ENCODE data around the gene CCDC33.

Gene CCDC33

GRCh38 chr15:74330861-74331408 lies 94.8 kb downstream of the CCDC33 start:
- H3K27me3 ChIP-seq: no peaks in the 10 kb centered on the region
- no peak overlapping the region for H3K4me2 ChIP-seq
- H3K27ac ChIP-seq: no peak overlapping the region
- no peak overlapping the region for H3K4me3 ChIP-seq
- H4K20me1 ChIP-seq: no peaks in the 10 kb centered on the region
- peaks cover 8% of the 10 kb centered on the region; the same call in 1 of the 2 replicates for H3K9me3 ChIP-seq
- no peaks in the 10 kb centered on the region for H3K36me3 ChIP-seq
- no peak overlapping the region for H3K9ac ChIP-seq
- H3K4me1 ChIP-seq: peaks cover 9% of the 10 kb centered on the region; the same call in 1 of the 2 replicates
- TF ChIP-seq Cebpa-rat (IDR thresholded peaks at IDR 0.05): no peak

DNA sequence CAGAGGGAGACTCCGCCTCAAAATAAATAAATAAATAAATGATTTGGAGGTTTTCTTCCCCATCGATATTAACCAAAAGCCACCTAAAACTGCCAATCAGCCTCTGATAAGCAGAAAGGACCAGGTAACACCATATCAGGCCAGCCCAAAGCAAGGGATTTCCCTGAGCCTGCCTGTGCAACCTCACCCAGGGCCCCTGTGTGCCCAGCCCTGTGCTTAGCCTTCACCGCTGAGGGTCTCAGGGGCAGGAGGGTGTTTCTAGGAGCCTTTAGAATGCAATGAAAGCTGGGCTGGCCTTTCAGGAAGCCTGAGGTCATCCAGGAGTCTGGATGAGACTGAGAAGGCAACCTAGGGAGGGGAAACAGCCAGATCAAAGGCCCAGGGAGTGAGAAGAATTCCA lies 95.9 kb downstream of the CCDC33 start:
- Histone ChIP-seq H3K36me3 (no peaks in the 10 kb centered on the region), H3K4me2 (no peak overlapping the region), H3K4me1 (peaks cover 9% of the 10 kb centered on the region; the same call in 1 of the 2 replicates), H3K9ac (no peak overlapping the region), H3K27ac (no peak overlapping the region), H3K9me3 (peaks cover 8% of the 10 kb centered on the region; the same call in 1 of the 2 replicates), H3K4me3 (no peak overlapping the region), H3K27me3 (no peaks in the 10 kb centered on the region), H4K20me1 (no peaks in the 10 kb centered on the region)
- TF ChIP-seq Cebpa-rat (IDR thresholded peaks at IDR 0.05): no peak

DNA sequence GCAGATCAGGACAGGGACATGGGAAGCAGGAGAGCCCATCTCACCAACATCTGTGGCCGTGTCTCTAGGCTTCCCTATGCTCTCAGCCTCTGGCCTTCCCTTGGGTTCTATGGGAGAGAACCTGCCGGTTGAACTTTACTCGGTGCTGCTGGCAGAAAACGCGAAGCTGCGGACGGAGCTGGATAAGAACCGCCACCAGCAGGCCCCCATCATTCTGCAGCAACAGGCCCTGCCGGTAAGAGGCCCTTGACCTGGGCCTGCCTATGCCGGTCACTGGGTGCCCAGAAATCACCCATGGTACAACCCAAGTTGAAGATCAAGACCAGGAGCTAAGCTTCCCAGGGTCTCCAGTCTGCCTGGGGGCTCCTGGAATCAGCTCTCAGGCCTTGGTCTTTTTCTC lies 96.5 kb downstream of the CCDC33 start:
- H3K4me3 ChIP-seq: no peak overlapping the region
- no peak for TF ChIP-seq Cebpa-rat (IDR thresholded peaks at IDR 0.05)
- H3K27ac ChIP-seq: no peak overlapping the region
- no peaks in the 10 kb centered on the region for H4K20me1 ChIP-seq
- H3K36me3 ChIP-seq: no peaks in the 10 kb centered on the region
- H3K27me3 ChIP-seq: no peaks in the 10 kb centered on the region
- H3K9me3 ChIP-seq: peaks cover 8% of the 10 kb centered on the region; the same call in 1 of the 2 replicates
- peaks cover 9% of the 10 kb centered on the region; the same call in 1 of the 2 replicates for H3K4me1 ChIP-seq
- H3K9ac ChIP-seq: no peak overlapping the region
- H3K4me2 ChIP-seq: no peak overlapping the region

- H3K27me3 ChIP-seq: no peaks in the 10 kb centered on the region
- TF ChIP-seq Cebpa-rat (IDR thresholded peaks at IDR 0.05): no peak
- no peak overlapping the region for H3K9ac ChIP-seq
- no peaks in the 10 kb centered on the region for H3K36me3 ChIP-seq
- peaks cover 8% of the 10 kb centered on the region; the same call in 1 of the 2 replicates for H3K9me3 ChIP-seq
- no peak overlapping the region for H3K27ac ChIP-seq
- no peak overlapping the region for H3K4me2 ChIP-seq
- H4K20me1 ChIP-seq: no peaks in the 10 kb centered on the region
- no peak overlapping the region for H3K4me3 ChIP-seq
- peaks cover 7% of the 10 kb centered on the region; the same call in 1 of the 2 replicates for H3K4me1 ChIP-seq
These were observed 97.0 kb downstream of the CCDC33 start for GRCh38 chr15:74333093-74333492.

DNA sequence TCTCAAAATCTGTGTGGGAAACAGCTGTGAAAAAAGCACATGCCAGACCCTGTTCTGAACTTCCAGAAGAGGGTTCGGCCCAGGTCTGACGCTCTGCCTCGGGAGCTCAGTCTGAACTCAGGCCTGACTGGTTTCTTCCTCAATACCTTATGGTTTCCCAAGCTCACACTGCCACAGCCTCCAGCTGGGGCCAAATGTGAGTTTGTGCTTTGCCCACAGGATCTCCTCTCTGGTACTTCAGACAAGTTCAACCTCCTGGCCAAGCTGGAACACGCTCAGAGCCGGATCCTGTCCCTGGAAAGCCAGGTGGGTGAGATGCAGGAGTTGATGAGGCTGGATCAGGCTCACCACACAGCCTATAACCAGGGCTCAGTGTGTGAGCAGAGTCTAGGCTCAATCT lies 97.5 kb downstream of the CCDC33 start:
- no peak overlapping the region for H3K27ac ChIP-seq
- H3K4me3 ChIP-seq: no peak overlapping the region
- H3K9me3 ChIP-seq: peaks cover 8% of the 10 kb centered on the region; the same call in 1 of the 2 replicates
- H3K9ac ChIP-seq: no peak overlapping the region
- TF ChIP-seq Cebpa-rat (IDR thresholded peaks at IDR 0.05): no peak
- no peaks in the 10 kb centered on the region for H3K27me3 ChIP-seq
- H3K4me1 ChIP-seq: peaks cover 1% of the 10 kb centered on the region; the same call in 1 of the 2 replicates
- no peaks in the 10 kb centered on the region for H4K20me1 ChIP-seq
- no peaks in the 10 kb centered on the region for H3K36me3 ChIP-seq
- no peak overlapping the region for H3K4me2 ChIP-seq

- no peaks in the 10 kb centered on the region for H3K27me3 ChIP-seq
- no peaks in the 10 kb centered on the region for H3K36me3 ChIP-seq
- peaks cover 8% of the 10 kb centered on the region; the same call in 1 of the 2 replicates for H3K9me3 ChIP-seq
- TF ChIP-seq Cebpa-rat (IDR thresholded peaks at IDR 0.05): no peak
- no peak overlapping the region for H3K9ac ChIP-seq
- no peaks in the 10 kb centered on the region for H3K4me1 ChIP-seq
- H3K4me2 ChIP-seq: no peak overlapping the region
- no peaks in the 10 kb centered on the region for H4K20me1 ChIP-seq
- no peak overlapping the region for H3K4me3 ChIP-seq
- no peak overlapping the region for H3K27ac ChIP-seq
These were observed 98.0 kb downstream of the CCDC33 start for GRCh38 chr15:74334127-74334526.

DNA sequence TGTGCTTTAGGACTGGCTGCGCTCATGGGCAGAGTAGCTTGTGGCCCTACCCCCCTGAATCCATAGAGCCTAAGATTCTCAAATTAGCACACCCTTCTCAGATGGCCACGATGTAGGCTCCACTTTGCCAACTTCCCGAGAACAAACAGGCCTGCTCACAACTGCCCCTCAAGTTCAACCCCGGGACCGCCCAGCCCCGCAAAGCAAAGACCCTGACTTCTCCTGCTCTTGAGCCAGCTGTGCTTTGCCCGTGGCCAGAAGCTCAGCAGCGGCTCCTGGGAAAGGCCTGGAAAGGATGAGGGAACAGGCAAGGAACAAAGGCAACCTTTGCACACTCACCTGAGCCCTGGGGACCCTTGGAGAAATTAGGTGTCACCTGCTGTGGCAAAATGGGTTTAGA lies 99.3 kb downstream of the CCDC33 start:
- no peak overlapping the region for H3K4me2 ChIP-seq
- no peak overlapping the region for H3K4me3 ChIP-seq
- no peak for TF ChIP-seq Cebpa-rat (IDR thresholded peaks at IDR 0.05)
- no peaks in the 10 kb centered on the region for H3K27me3 ChIP-seq
- peaks cover 8% of the 10 kb centered on the region; the same call in 1 of the 2 replicates for H3K9me3 ChIP-seq
- H3K4me1 ChIP-seq: no peaks in the 10 kb centered on the region
- H3K36me3 ChIP-seq: no peaks in the 10 kb centered on the region
- no peak overlapping the region for H3K27ac ChIP-seq
- H3K9ac ChIP-seq: no peak overlapping the region
- no peaks in the 10 kb centered on the region for H4K20me1 ChIP-seq

GRCh38 chr15:74336061-74337005 lies 100.2 kb downstream of the CCDC33 start:
- Histone ChIP-seq H3K9me3 (peaks cover 8% of the 10 kb centered on the region; the same call in 1 of the 2 replicates), H3K27ac (no peak overlapping the region), H3K27me3 (no peaks in the 10 kb centered on the region), H4K20me1 (no peaks in the 10 kb centered on the region), H3K9ac (no peak overlapping the region), H3K36me3 (no peaks in the 10 kb centered on the region), H3K4me2 (no peak overlapping the region), H3K4me1 (no peaks in the 10 kb centered on the region), H3K4me3 (no peak overlapping the region)
- no peak for TF ChIP-seq Cebpa-rat (IDR thresholded peaks at IDR 0.05)

GRCh38 chr15:74337146-74337545 lies 101.0 kb downstream of the CCDC33 start:
- Histone ChIP-seq H3K27me3 (no peaks in the 10 kb centered on the region), H3K4me3 (no peak overlapping the region), H3K4me2 (no peak overlapping the region), H4K20me1 (no peaks in the 10 kb centered on the region), H3K9me3 (peaks cover 8% of the 10 kb centered on the region; the same call in 1 of the 2 replicates), H3K27ac (no peak overlapping the region), H3K9ac (no peak overlapping the region), H3K36me3 (no peaks in the 10 kb centered on the region), H3K4me1 (no peaks in the 10 kb centered on the region)
- no peak for TF ChIP-seq Cebpa-rat (IDR thresholded peaks at IDR 0.05)

Data from BLaER1 (cell line).